OCI-LY7 (cell line): ENCODE data around the gene GLMP.

ENCODE experiments used
- CTCF ChIP-seq: fragments of 200-600 bp; sonication (generic); conservative IDR thresholded peaks from 2 replicates; pipeline ENCODE4 v1.5.1; 2014; ENCODE audit warnings: mild to moderate bottlenecking, antibody characterized with exemption, low read length, moderate library complexity, mixed read lengths
- EZH2phosphoT487 ChIP-seq: fragments of 200-600 bp; sonication (generic); IDR thresholded peaks from 2 replicates; pipeline ENCODE4 v1.6.1; 2018; ENCODE audit warnings: low read depth, borderline replicate concordance, mild to moderate bottlenecking, mixed run types, antibody characterized with exemption, low read length, moderate library complexity, mixed read lengths

- TF ChIP-seq CTCF = no peak
- no peak for TF ChIP-seq EZH2phosphoT487
These were observed 27.1 kb downstream of the GLMP start for GRCh38 chr1:156268336-156268735.
